Fibroblast of pulmonary artery (primary cell): ENCODE measurements around the gene AP2S1.

Experiments
- DNase-seq: peaks from one replicate; pipeline ENCODE4 v3.0.0-alpha.2; 2010; ENCODE audit warnings: low read depth
- H3K4me3 ChIP-seq: replicated peaks from 2 replicates; pipeline ENCODE4 v1.5.1; 2011; ENCODE audit warnings: low read depth, mild to moderate bottlenecking, control low read depth, low read length, moderate library complexity
- CTCF ChIP-seq: IDR thresholded peaks from 2 replicates; pipeline ENCODE4 v1.5.1; 2011; ENCODE audit warnings: mild to moderate bottlenecking, control low read depth, low read length, inconsistent platforms; ENCODE audit errors: missing control alignments

AP2S1 gene

GRCh38 chr19:46839752-46840497 is 10.7 kb downstream of the AP2S1 start:
- DNase-seq = no peak
- H3K4me3 ChIP-seq = no peak overlapping the region
- TF ChIP-seq CTCF = no peak

- DNase-seq = no peak
- TF ChIP-seq CTCF = no peak
- no peak overlapping the region for H3K4me3 ChIP-seq
Measured at GRCh38 chr19:46838160-46838559, 12.5 kb downstream of the AP2S1 start.

GRCh38 chr19:46834984-46835383 is 15.7 kb downstream of the AP2S1 start:
- TF ChIP-seq CTCF = no peak

GRCh38 chr19:46834121-46834520 is 16.5 kb downstream of the AP2S1 start:
- DNase-seq = no peak
- no peak for TF ChIP-seq CTCF
- no peak overlapping the region for H3K4me3 ChIP-seq

More at GRCh38 chr19:46834984-46835383, 15.7 kb downstream of the AP2S1 start:
- H3K4me3 ChIP-seq = no peak overlapping the region
- DNase-seq = no peak

DNA sequence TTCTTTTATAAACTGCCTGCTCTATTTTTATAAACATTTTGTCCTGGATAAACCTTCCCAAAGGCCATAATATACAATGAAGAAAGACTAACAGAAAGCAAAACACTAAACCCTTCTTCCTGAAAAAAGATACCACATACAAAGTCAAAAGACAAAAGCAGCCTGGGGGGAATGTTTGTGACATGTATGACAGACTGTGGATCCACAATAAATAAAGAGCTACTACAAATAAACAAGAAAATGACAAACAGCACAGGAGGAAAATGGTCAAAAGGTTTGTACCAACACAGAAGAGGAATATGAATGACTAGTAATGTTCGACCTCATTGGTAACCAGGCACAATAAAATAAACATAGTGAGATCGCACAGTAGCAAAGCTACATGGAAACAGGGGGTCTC is 19.8 kb downstream of the AP2S1 start:
- H3K4me3 ChIP-seq = no peak overlapping the region
- no peak for TF ChIP-seq CTCF
- DNase-seq = no peak

DNA sequence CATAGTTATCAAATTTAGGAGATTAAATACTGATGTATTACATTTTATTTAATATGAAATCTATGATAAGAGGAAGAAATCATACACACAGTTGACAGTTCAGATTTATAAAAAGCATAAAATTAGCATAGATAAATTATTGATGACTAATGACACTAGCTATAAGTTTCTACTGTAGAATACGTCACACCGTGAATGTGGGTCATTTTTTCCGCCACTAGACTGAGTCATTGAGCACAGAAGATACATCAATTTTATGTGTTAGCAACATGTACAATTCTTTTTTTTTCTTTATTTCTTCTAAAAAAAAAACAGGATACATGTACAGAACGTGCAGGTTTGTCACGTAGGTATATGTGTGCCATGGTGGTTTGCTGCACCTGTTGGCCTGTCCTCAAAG is 22.2 kb downstream of the AP2S1 start:
- TF ChIP-seq CTCF = no peak
- no peak for DNase-seq

DNA sequence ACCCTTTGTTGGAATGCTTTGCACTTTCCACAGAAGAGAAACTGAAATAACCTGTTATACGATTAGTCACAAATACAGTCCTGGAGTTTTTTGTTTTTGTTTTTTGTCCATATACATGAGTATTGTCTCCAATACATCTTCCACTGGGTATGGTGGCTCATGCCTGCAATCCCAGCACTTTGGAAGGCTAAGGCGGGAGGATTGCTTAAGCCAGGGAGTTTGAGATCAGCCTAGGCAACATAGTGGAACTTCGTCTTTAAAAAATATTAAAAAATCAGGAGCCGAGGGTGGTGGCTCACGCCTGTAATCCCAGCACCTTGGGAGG is 25.0 kb downstream of the AP2S1 start:
- no peak for DNase-seq
- TF ChIP-seq CTCF = no peak
- no peak overlapping the region for H3K4me3 ChIP-seq

More for the DNA sequence above, 22.2 kb downstream of the AP2S1 start:
- H3K4me3 ChIP-seq = no peak overlapping the region
